Karpas-422 (cell line): Measurements from ENCODE around the gene KRTAP6-3. TPM values are rescaled to one million over a fixed set of nuclear protein-coding genes. Genes with fewer than 3 reads are reported as not detected.

Experiments
- DNase-seq: peaks from one replicate; pipeline ENCODE4 v3.0.0-alpha.2; 2015
- H2AFZ ChIP-seq: fragments of 200-600 bp; sonication (generic); 2 replicates; pipeline ENCODE4 v1.6.1; 2014; ENCODE audit warnings: antibody characterized with exemption, low read length, mixed read lengths
- H3K27ac ChIP-seq: fragments of 200-600 bp; sonication (generic); 2 replicates; pipeline ENCODE4 v1.5.1; 2014; ENCODE audit warnings: mild to moderate bottlenecking, low read length, moderate library complexity
- H3K27me3 ChIP-seq: fragments of 200-600 bp; sonication (generic); 2 replicates; pipeline ENCODE4 v1.6.1; 2014; ENCODE audit warnings: low read length, mixed read lengths
- H3K36me3 ChIP-seq: fragments of 200-600 bp; sonication (generic); 2 replicates; pipeline ENCODE4 v1.6.1; 2014; ENCODE audit warnings: low read length, mixed read lengths; ENCODE audit not compliant: insufficient read depth
- H3K4me1 ChIP-seq: fragments of 200-600 bp; sonication (generic); 2 replicates; pipeline ENCODE4 v1.6.1; 2014; ENCODE audit warnings: mild to moderate bottlenecking, low read length, mixed read lengths
- H3K4me2 ChIP-seq: fragments of 200-600 bp; sonication (generic); 2 replicates; pipeline ENCODE4 v1.6.1; 2014; ENCODE audit warnings: low read length, low read depth, mild to moderate bottlenecking; ENCODE audit not compliant: poor library complexity, severe bottlenecking
- H3K4me3 ChIP-seq: fragments of 200-600 bp; sonication (generic); 2 replicates; pipeline ENCODE4 v1.5.1; 2014; ENCODE audit warnings: mild to moderate bottlenecking, antibody characterized with exemption, low read length, mixed read lengths
- H3K79me2 ChIP-seq: fragments of 200-600 bp; sonication (generic); 2 replicates; pipeline ENCODE4 v1.6.1; 2014; ENCODE audit warnings: mild to moderate bottlenecking, low read length, mixed read lengths
- H3K9ac ChIP-seq: fragments of 200-600 bp; sonication (generic); 2 replicates; pipeline ENCODE4 v1.6.0; 2014; ENCODE audit warnings: low read length
- H3K9me2 ChIP-seq: fragments of 200-600 bp; sonication (generic), shearing (Covaris generic); replicated peaks from 2 replicates; pipeline ENCODE4 v1.6.0; 2014; ENCODE audit warnings: mild to moderate bottlenecking, low read length, moderate library complexity; ENCODE audit not compliant: insufficient read depth
- H3K9me3 ChIP-seq: fragments of 300-700, 200-600 bp; sonication (generic); 2 replicates; pipeline ENCODE4 v1.6.1; 2014; ENCODE audit warnings: low read length, mixed read lengths
- H4K20me1 ChIP-seq: fragments of 200-600 bp; sonication (generic); 2 replicates; pipeline ENCODE4 v1.6.1; 2014; ENCODE audit warnings: mild to moderate bottlenecking, antibody characterized with exemption, low read length, low read depth; ENCODE audit not compliant: insufficient read depth
- small RNA-seq: library from RNA; depleted of rRNA; stranded (forward); fragments of <200 nt; gene quantifications from one replicate; pipeline ENCODE3, GENCODE V24; 2014
- total RNA-seq: library from RNA; depleted of rRNA; stranded (reverse); fragments of >200 nt; shearing (Covaris generic); gene quantifications from 2 replicates; pipeline ENCODE4 v1.2.3, GENCODE V29; 2014; ENCODE audit warnings: low replicate concordance; rRNA removed

The KRTAP6-3 gene
- total RNA-seq, 1 experiment from 2014 or later = not detected

DNA sequence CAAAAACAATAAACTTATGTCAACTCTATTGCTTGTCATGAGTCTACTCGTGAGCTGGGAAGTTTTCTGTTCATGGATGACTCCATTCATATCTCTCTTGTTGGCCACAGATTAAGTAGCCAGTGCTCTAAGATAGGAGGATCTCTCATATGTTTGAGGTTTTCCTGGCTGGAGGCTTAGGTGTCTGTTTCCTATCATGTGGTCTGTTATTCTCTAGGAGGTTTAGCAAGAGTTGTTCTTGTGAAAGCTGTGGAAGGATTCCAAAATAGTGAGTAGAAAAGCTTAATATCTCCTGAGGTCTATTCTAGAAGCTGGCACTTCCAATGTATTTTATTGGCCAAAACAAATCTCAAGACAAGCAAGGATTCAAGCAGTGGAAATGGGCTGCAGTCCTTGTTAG is 37.0 kb downstream of the KRTAP6-3 start:
- no peaks in the 10 kb centered on the region for H3K27me3 ChIP-seq
- no peaks in the 10 kb centered on the region for H4K20me1 ChIP-seq
- no peaks in the 10 kb centered on the region for H3K9me2 ChIP-seq
- H3K79me2 ChIP-seq = no peaks in the 10 kb centered on the region
- no peak overlapping the region for H3K4me3 ChIP-seq
- H3K9ac ChIP-seq = no peak overlapping the region
- no peak overlapping the region for H2AFZ ChIP-seq
- H3K4me1 ChIP-seq = no peaks in the 10 kb centered on the region
- H3K4me2 ChIP-seq = no peak overlapping the region
- DNase-seq = no peak
- H3K27ac ChIP-seq = no peak overlapping the region
- H3K9me3 ChIP-seq = peaks cover 9% of the 10 kb centered on the region
- no peaks in the 10 kb centered on the region for H3K36me3 ChIP-seq

DNA sequence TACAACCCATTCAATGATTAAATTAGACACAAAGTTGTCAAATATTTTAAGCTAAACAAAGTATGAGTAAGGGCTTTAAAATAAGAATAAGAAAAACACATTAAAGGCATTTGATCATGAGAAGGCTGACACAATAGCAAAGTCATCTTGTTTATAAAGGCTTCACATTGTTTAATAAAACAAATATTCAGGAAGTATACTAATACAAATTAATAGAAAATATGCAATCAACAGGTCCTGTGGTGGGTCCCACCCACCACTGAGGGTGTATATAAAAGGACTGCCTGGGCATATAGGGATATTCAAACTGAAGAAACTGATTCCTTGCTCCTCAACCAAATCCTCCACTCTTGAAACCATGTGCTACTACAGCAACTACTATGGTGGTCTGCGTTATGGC is 42.7 kb downstream of the KRTAP6-3 start, which contains the start of gene KRTAP20-2:
Gene KRTAP20-2 (plus strand): TSS at position 301 of the 400 bp plus-strand sequence. CDS start 58 bp downstream, at position 359.
- no peak within 1 kb of the TSS for H3K9ac ChIP-seq
- H3K79me2 ChIP-seq = no peaks in the 10 kb centered on the region
- no peaks in the 10 kb centered on the region for H3K9me2 ChIP-seq
- H3K4me1 ChIP-seq = no peaks in the 10 kb centered on the region
- no peak for DNase-seq
- no peak within 1 kb of the TSS for H3K4me2 ChIP-seq
- peaks cover 7% of the 10 kb centered on the region for H3K9me3 ChIP-seq
- H3K27me3 ChIP-seq = no peaks in the 10 kb centered on the region
- no peaks in the 10 kb centered on the region for H3K36me3 ChIP-seq
- no peak within 1 kb of the TSS for H3K27ac ChIP-seq
- no peak within 1 kb of the TSS for H3K4me3 ChIP-seq
- H4K20me1 ChIP-seq = no peaks in the 10 kb centered on the region
- H2AFZ ChIP-seq = no peak within 1 kb of the TSS

DNA sequence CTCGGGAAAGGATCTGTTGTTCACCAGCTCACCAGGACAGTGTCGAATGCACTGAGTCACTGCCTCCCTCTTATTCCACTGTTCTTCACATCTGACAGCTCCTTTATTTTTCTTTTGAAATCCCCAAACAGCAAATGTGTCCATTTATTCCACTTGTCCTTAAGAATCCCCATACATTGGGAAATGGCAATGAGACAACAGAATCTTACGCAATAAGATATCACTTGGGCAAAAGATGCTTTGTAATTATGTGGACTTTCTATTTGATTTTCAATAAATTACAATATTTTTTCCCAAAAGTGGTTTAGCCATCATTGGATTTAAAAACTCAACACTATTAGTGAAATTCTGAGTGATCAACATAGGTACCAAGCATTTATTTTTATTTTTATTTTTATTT is 46.4 kb downstream of the KRTAP6-3 start:
- H3K9me2 ChIP-seq = no peaks in the 10 kb centered on the region
- peaks cover 1% of the 10 kb centered on the region for H3K9me3 ChIP-seq
- H3K27ac ChIP-seq = no peak overlapping the region
- H3K27me3 ChIP-seq = no peaks in the 10 kb centered on the region
- H3K4me1 ChIP-seq = no peaks in the 10 kb centered on the region
- H4K20me1 ChIP-seq = no peaks in the 10 kb centered on the region
- DNase-seq = no peak
- no peak overlapping the region for H3K4me3 ChIP-seq
- no peaks in the 10 kb centered on the region for H3K79me2 ChIP-seq
- no peak overlapping the region for H3K9ac ChIP-seq
- no peaks in the 10 kb centered on the region for H3K36me3 ChIP-seq
- no peak overlapping the region for H3K4me2 ChIP-seq
- no peak overlapping the region for H2AFZ ChIP-seq

DNA sequence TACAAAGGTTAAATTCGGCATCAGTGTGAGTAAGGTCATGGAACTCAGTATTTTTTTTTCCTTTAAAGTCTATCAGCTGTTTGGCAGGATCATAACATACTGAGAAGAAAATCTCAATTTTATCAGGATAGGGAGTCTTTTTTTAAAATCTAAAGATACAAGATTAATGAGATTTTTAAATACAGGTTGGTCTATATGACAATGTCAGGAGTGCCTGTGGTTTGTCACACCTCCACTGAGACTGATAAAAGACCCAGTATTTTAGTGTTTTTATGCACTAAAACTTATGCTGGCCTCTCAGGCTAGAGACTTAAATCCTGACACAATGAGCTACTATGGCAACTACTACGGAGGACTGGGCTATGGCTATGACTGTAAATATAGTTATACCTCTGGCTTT is 50.3 kb downstream of the KRTAP6-3 start, which contains the start of gene KRTAP20-3:
Gene KRTAP20-3 (plus strand): TSS at position 301 of the 400 bp plus-strand sequence.
- DNase-seq = no peak
- Histone ChIP-seq H3K9me2 (no peaks in the 10 kb centered on the region), H2AFZ (no peak within 1 kb of the TSS), H4K20me1 (no peaks in the 10 kb centered on the region), H3K4me3 (no peak within 1 kb of the TSS), H3K27me3 (no peaks in the 10 kb centered on the region), H3K4me1 (no peaks in the 10 kb centered on the region), H3K4me2 (no peak within 1 kb of the TSS), H3K9ac (no peak within 1 kb of the TSS), H3K79me2 (no peaks in the 10 kb centered on the region), H3K27ac (no peak within 1 kb of the TSS), H3K9me3 (peaks cover 17% of the 10 kb centered on the region), H3K36me3 (no peaks in the 10 kb centered on the region)

Small RNA genes within 50 kb of the gene (small RNA-seq; reads per million reads assigned to genes)
- gene KRTAP20-1 (not detected), gene KRTAP20-3 (not detected), gene KRTAP20-4 (not detected), gene KRTAP22-1 (not detected), gene KRTAP22-2 (not detected)

Other genes starting within 250 kb of the KRTAP6-3 start
- not detected in 2 replicates for gene KRTAP23-1, start 243.8 kb upstream of the KRTAP6-3 start, total RNA-seq
- gene KRTAP13-2, start 220.2 kb upstream of the KRTAP6-3 start, total RNA-seq = not detected in 2 replicates
- gene KRTAP13-1, start 196.4 kb upstream of the KRTAP6-3 start, total RNA-seq = not detected in 2 replicates
- gene KRTAP13-3, start 166.5 kb upstream of the KRTAP6-3 start, total RNA-seq = not detected in 2 replicates
- gene KRTAP13-4, start 162.2 kb upstream of the KRTAP6-3 start, total RNA-seq = not detected in 2 replicates
- gene KRTAP15-1, start 152.2 kb upstream of the KRTAP6-3 start, total RNA-seq = not detected in 2 replicates
- gene KRTAP19-1, start 112.1 kb upstream of the KRTAP6-3 start, total RNA-seq = not detected in 2 replicates
- gene KRTAP19-2, start 105.0 kb upstream of the KRTAP6-3 start, total RNA-seq = not detected in 2 replicates
- gene KRTAP19-3, start 100.4 kb upstream of the KRTAP6-3 start, total RNA-seq = not detected in 2 replicates
- gene KRTAP19-4, start 95.3 kb upstream of the KRTAP6-3 start, total RNA-seq = not detected in 2 replicates
- not detected in 2 replicates for gene KRTAP19-5, start 90.3 kb upstream of the KRTAP6-3 start, total RNA-seq
- not detected in 2 replicates for gene KRTAP19-6, start 50.6 kb upstream of the KRTAP6-3 start, total RNA-seq
- not detected in 2 replicates for gene KRTAP19-7, start 31.1 kb upstream of the KRTAP6-3 start, total RNA-seq
- not detected in 2 replicates for gene KRTAP22-2, start 2.0 kb upstream of the KRTAP6-3 start, total RNA-seq
- gene KRTAP6-2, start 6.5 kb downstream of the KRTAP6-3 start, total RNA-seq = not detected in 2 replicates
- not detected in 2 replicates for gene KRTAP22-1, start 8.6 kb downstream of the KRTAP6-3 start, total RNA-seq
- not detected in 2 replicates for gene KRTAP6-1, start 21.5 kb downstream of the KRTAP6-3 start, total RNA-seq
- gene KRTAP20-1, start 24.0 kb downstream of the KRTAP6-3 start, total RNA-seq = not detected in 2 replicates
- not detected in 2 replicates for gene KRTAP20-4, start 28.2 kb downstream of the KRTAP6-3 start, total RNA-seq
- not detected in 2 replicates for gene KRTAP20-2, start 42.8 kb downstream of the KRTAP6-3 start, total RNA-seq
- not detected in 2 replicates for gene KRTAP20-3, start 50.4 kb downstream of the KRTAP6-3 start, total RNA-seq
- gene KRTAP21-3, start 126.3 kb downstream of the KRTAP6-3 start, total RNA-seq = not detected in 2 replicates
- not detected in 2 replicates for gene KRTAP21-2, start 154.8 kb downstream of the KRTAP6-3 start, total RNA-seq
- gene KRTAP21-1, start 163.0 kb downstream of the KRTAP6-3 start, total RNA-seq = not detected in 2 replicates
- not detected in 2 replicates for gene KRTAP8-1, start 220.8 kb downstream of the KRTAP6-3 start, total RNA-seq
- gene KRTAP7-1, start 237.3 kb downstream of the KRTAP6-3 start, total RNA-seq = not detected in 2 replicates